GM12891 (cell line): ENCODE data around the gene FAM168A.
"Not testable (repeated sequence)": the region's sequence is repeated elsewhere in the genome, so short reads cannot be mapped to it uniquely, and the experiment has no call there.

Source experiments
- DNase-seq: peaks from one replicate; pipeline ENCODE4 v3.0.0; 2011; ENCODE audit warnings: low spot score; ENCODE audit not compliant: insufficient read length
- FAIRE-seq: peaks from 2 replicates; lab custom pipeline; 2011; peaks lifted over from hg19 to GRCh38; lab: Jason Lieb, UNC
- PAX5 ChIP-seq: IDR thresholded peaks from 2 replicates; pipeline ENCODE4 v1.6.1; 2011; ENCODE audit warnings: low read length, moderate library complexity, mild to moderate bottlenecking; ENCODE audit not compliant: insufficient read depth, severe bottlenecking
- POLR2A ChIP-seq: IDR thresholded peaks from 2 replicates; pipeline ENCODE4 v1.6.1; 2011; ENCODE audit warnings: low read depth, low read length, control low read depth
- POLR2AphosphoS5 ChIP-seq: IDR thresholded peaks from 2 replicates; pipeline ENCODE4 v1.6.1; 2011; ENCODE audit warnings: low read depth, low read length, control low read depth
- POU2F2 ChIP-seq: IDR thresholded peaks from 2 replicates; pipeline ENCODE4 v1.6.1; 2011; ENCODE audit warnings: low read depth, mild to moderate bottlenecking, control low read depth, low read length, moderate library complexity
- SPI1 ChIP-seq: IDR thresholded peaks from 2 replicates; pipeline ENCODE4 v1.6.1; 2011; ENCODE audit warnings: low read depth, low read length, control low read depth
- TAF1 ChIP-seq: IDR thresholded peaks from 2 replicates; pipeline ENCODE4 v1.6.1; 2011; ENCODE audit warnings: low read depth, low read length, control low read depth

Gene FAM168A

GRCh38 chr11:73597336-73597955, 466 bp downstream of the FAM168A start:
- peak; percentile 47 for FAIRE-seq
- DNase-seq: no peak
- no peak for TF ChIP-seq TAF1
- TF ChIP-seq POU2F2: no peak
- no peak for TF ChIP-seq SPI1
- no peak for TF ChIP-seq PAX5
- TF ChIP-seq POLR2AphosphoS5: no peak
- no peak for TF ChIP-seq POLR2A

- no peak for DNase-seq
- TF ChIP-seq TAF1: no peak
- TF ChIP-seq POLR2AphosphoS5: no peak
- no peak for TF ChIP-seq POU2F2
- FAIRE-seq: no peak
Observed at GRCh38 chr11:73596547-73596946, 1.4 kb downstream of the FAM168A start.

GRCh38 chr11:73592640-73593039, 5.3 kb downstream of the FAM168A start:
- TF ChIP-seq TAF1 (no peak), POLR2A (no peak), POLR2AphosphoS5 (no peak), SPI1 (no peak), POU2F2 (no peak), PAX5 (no peak)
- DNase-seq: no peak
- no peak for FAIRE-seq

DNA sequence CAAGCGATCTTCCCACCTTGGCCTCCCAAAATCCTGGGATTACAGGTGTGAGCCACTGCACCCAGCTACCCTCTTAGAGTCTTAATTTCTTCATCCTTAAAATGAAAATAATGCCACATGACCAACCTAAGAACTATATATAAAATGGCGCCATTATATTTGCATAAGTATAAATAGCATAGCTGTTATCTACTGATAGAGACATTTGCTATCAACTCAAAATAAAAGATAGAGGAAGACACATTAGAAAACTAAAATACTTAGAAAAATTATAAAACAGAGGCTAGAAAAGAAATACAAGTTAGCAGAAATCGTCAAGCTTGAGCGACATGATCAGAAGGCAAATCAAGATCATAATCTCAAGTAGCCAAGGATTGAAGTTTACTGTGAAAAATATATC, 6.2 kb downstream of the FAM168A start:
- TF ChIP-seq POU2F2 (no peak), POLR2AphosphoS5 (no peak), PAX5 (no peak), POLR2A (no peak), TAF1 (no peak), SPI1 (no peak)
- FAIRE-seq (no peak), DNase-seq (no peak)

DNA sequence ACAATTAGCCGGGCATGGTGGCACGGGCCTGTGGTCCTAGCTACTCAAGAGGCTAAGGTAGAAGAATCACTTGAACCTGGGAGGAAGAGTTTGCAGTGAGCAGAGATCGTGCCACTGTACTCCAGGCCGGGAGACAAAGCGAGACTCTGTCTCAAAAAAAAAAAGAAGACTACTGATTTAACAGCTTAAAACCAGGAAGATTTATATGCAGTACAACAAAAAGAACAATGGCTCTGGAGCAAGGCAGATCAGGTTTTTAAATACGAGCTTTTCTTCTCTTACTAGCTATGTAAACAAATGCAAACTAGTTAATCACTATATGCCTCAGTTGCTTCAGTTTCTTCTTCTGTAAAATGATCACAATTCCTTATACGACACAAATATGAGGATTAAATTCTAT, 6.9 kb downstream of the FAM168A start:
- TF ChIP-seq POLR2A: no peak
- no peak for FAIRE-seq
- no peak for DNase-seq

- DNase-seq (no peak), FAIRE-seq (no peak)
- TF ChIP-seq TAF1: no peak
- no peak for TF ChIP-seq POLR2AphosphoS5
- no peak for TF ChIP-seq POU2F2
- no peak for TF ChIP-seq PAX5
- TF ChIP-seq POLR2A: no peak
Observed at GRCh38 chr11:73586791-73587190, 11.1 kb downstream of the FAM168A start.

DNA sequence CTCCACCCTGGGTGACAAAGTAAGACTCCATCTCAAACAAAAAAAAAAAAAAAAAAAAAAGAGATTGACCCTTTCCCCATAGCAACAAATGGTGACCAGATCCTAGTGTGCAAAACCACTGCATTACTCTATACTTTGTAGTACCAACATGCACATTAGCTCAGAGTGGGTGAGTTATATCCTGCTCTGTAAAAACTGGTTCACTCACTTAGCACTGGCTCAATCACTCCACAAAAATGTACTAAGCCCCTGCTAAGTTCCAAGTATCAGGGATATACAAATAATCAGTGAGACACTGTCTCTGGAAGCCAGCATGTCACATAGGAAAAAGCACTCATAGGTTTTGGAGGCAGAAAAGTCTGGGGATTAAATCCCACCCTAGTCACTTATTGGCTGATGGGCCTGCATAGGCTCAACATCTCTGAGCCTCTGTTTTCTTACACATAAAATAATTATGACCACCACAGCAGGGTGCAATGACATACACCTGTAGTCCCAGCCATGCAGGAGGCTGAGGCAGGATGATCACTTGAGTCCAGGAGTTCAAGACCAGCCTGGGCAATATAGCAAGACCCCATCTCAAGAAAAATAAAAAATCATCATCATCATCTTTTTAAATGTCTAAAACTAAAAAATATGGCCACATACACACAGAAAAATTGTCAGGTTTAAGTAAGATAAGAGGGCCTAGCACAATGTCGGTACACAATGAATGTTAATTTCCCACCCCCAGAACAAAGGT, 11.9 kb downstream of the FAM168A start:
- no peak for FAIRE-seq
- no peak for DNase-seq

DNA sequence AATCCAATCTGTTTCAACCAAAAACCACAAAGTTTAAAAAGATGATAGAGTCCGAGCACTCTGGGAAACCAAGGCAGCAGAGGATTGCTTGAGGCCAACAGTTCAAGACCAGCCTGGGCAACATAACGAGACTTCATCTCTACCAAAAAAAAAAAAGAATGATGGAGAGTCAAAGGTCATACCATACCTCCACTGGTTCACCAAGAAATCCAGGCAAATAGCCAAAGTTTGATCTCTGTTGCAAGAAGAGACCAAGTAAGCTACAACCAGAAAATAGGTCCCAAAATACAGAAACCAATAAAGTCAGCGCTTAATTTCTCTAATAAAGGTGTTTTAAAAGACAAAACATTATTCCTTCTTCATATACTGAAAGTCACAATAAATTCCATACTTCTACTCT, 13.1 kb downstream of the FAM168A start:
- FAIRE-seq (no peak), DNase-seq (no peak)
- TF ChIP-seq TAF1 (no peak), SPI1 (no peak), POLR2A (no peak), PAX5 (no peak), POU2F2 (no peak), POLR2AphosphoS5 (no peak)

More for the DNA sequence above, 11.9 kb downstream of the FAM168A start:
- TF ChIP-seq SPI1 (no peak), POU2F2 (no peak), PAX5 (no peak), POLR2A (no peak), TAF1 (no peak), POLR2AphosphoS5 (no peak)

DNA sequence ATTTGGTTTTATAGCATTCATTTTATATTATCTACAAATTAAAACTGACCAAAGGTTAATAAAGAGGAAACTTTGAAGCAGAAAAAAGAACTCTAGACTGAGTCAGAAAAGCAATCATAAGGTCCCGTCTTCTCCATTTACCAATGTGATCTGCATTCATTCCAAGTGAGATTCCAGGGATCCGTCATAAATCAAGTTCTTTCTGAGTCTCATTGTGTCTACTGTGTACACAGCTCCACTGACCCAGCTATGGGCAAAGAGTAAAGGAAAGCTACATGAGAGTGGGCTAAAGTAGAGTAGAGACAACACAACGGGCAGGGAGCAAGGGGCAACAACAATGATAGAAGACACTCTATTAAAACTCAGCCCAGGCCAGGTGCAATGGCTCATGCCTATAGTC, 15.3 kb downstream of the FAM168A start:
- FAIRE-seq: no peak
- no peak for TF ChIP-seq POLR2AphosphoS5
- no peak for TF ChIP-seq POU2F2
- TF ChIP-seq PAX5: no peak
- TF ChIP-seq SPI1: no peak
- no peak for TF ChIP-seq POLR2A
- TF ChIP-seq TAF1: no peak
- no peak for DNase-seq

DNA sequence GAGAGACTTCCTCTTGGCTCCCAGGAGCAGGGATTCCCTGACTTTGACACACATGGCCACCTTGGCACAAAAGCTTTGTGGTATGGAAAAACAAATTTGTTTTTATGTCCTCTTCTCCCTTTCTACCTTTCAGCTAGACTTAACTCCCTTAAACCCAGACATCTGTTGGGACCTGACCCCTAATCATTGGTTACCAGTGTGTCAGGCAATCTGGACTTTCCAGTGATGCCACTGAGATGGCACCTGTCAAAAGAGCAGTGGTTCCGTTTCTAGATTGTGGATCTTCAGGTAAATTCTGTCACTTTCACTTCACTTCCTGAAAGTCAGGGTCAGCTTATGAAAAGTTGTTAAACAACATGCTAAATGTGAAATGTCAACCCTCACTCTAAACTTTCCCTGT, 17.2 kb downstream of the FAM168A start:
- DNase-seq, FAIRE-seq: not testable (repeated sequence)
- TF ChIP-seq SPI1: peak; percentile 26; the same call in 1 of the 2 replicates
